NCI-H2081 (cell line): ENCODE results near the gene KREMEN1.
A peak's percentile ranks its signal among the peaks of the same experiment; 100 is the strongest.

ENCODE experiments used
- DNase-seq, 2 experiments: peaks; one replicate each; lab custom pipeline; 2025; lab: John Stamatoyannopoulos, UW

Gene KREMEN1

DNA sequence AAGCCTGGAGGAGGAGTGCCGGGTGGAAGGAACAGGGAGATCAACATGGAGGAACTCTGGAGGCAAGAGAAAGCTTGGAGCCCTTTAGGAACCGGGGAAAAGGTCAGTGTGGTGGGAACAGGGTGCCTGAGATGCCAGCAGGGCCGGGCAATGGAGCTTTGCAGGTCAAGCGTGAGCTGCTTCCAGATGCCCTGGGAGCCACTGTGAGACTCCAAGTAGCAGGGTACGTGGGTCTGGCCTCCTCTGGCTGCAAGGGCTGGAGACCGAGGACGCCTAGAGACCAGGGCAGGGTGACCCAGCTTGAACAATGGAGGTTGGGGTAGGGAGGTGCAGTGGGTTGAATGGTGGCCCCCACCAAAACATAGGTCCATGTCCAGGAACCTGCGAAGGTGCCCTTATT is 117.2 kb downstream of the KREMEN1 start:
- no peak for DNase-seq

DNA sequence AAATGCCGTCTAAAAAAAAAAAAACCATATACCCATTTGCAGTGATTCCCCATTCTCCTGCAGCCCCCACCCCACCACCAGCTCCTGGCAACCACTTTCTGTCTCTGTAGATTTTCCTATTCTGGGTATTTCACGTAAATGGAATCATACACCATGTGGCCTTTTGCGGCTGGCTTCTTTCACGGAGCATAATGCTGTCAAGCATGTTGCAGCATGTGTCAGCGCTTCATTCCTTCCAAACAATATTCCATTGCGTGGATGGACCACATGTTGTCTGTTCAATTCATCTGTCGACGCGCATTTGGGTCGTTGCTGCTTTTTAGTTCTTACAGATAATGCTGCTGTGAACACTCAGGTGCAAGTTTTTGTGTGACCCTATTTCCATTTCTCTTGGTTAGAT is 118.1 kb downstream of the KREMEN1 start:
- DNase-seq = no peak

DNA sequence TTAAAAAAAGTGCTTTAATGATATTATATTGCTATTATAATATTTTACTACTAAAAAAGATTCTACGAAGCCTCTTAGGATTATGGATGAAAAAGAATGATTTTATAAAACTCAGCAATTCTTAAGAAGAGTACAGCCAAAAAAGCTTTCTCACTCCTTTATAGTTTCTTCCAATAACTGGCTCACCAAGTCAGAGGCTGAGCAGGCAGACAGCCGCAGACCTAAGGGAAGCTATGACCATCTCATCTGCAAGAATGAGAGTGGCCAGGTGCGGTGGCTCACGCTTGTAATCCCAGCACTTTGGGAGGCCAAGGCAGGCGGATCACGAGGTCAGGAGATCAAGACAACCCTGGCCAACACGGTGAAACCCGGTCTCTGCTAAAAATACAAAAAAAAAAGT is 120.2 kb downstream of the KREMEN1 start:
- DNase-seq = no peak

DNA sequence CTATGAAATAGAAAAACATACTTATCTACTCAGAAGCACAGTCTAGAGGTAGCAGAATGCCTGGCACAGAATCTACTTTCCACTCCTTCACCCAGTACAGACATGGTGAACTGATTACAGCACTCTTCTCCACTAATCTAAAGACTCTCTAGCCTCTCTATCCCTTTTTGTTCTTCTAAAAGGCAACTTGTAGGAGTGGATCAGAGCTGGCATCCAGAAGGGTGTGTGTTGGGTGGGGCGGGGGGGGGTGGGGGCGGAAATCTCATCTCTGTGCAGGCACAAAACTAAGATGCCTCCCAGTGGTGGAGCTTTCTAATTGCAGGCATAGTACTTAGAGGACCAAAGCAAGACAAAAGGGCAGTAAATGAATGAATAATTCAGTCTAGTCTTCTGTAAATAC is 121.3 kb downstream of the KREMEN1 start:
- no peak for DNase-seq

DNA sequence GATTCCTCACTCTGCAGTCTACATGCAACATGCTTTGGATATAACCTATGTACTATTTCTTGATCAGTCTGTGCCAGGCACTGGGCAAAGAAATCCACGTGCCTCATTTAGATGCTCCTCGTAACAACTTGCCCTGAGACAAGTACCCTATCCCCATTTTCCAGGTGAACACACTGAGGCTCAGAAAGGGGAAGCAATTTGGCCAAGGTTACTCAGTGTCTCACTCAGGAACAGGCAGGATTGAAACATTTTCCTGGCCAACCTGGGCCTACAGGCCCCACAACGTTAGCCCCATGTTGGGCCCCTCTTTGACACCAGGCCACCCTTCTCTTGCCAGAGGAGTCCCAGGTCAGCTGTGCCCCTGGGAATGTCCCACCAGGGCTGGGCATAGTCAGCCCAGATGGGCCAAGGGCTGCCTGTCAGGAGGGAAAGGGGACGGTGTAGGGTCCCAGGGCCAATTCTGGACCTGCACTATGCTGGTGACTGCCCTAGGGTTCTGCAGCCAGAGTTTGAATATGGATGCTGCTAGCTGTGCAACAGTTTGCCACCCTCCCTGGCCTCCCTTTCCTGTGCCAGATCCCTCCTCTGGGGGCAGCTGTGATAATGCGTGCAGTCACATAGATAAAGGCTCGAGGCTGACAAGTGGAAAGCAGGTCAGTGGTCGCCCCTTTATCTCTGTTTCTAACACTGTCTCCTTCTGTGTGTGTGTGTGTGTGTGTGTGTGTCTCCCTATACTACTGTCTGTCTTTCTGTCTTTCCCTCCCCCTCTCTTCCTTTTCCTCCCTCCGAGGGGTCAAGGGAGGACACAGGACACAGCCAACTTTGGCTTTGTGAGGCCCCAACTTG is 122.5 kb downstream of the KREMEN1 start:
- DNase-seq = no peak

DNA sequence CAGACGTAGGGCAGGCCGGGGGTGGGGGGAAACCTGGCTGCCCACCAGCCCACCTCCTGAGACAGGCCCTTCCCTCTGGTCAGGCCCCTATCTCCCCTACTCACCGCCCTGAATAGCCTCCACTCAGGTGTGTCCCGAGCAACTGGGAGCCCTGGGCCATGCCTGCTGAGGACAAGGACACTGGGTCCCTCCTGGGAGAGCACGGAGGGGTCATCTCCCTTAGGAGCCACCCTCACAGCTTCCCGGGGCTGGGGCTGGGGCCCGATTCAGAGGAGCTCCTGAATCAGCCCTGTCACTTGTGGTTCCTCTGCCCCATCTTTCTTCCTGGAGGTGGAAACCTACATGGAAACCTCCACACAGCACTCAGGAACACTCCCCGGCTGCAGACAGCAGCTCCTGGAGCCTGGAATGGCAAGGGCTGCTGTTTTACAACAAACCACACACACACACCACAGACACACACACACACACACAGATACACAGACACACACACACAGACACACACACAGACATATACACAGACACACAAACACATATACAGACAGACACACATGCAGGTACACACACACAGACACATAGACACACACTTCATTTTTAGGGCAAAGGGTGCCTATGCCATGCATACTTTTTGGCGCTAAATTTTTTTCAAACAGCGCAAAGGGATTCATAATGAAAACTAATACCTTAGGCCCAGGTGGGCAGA is 123.3 kb downstream of the KREMEN1 start:
- DNase-seq = no peak

DNA sequence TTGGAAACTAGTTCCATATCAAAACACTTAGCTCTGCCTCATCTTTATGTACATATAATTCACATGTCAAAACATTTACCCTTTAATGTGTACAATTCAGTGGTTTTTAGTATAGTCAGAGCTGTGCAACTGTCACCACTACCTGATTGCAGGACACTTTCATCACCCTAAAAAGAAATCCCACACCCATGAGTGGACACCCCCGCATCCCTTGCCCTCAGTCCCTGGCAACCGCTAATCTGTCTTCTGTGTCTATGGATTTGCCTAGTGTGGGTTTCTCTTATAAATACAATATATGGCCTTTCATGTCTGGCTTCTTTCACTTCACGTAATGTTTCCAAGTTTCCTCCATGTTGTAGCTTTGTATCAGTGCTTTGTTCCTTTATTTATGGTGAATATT is 124.3 kb downstream of the KREMEN1 start:
- no peak for DNase-seq

DNA sequence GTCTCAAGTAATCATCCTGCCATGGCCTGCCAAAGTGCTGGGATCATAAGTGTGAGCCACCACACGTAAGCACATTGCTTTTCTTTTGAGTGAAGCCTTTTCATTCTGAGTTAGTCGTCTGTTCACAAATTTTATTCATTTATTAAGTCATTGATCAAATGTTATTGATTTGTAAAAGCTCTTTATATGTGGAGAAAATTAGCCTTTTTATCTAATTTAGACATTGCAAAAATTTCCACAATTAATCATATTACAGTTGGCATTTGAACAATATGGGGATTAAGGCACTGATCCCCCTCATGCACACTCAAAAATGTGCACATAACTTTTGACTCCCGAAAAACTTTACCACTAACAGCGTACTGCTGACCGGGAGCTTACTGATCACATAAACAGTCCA is 125.4 kb downstream of the KREMEN1 start:
- DNase-seq = no peak

DNA sequence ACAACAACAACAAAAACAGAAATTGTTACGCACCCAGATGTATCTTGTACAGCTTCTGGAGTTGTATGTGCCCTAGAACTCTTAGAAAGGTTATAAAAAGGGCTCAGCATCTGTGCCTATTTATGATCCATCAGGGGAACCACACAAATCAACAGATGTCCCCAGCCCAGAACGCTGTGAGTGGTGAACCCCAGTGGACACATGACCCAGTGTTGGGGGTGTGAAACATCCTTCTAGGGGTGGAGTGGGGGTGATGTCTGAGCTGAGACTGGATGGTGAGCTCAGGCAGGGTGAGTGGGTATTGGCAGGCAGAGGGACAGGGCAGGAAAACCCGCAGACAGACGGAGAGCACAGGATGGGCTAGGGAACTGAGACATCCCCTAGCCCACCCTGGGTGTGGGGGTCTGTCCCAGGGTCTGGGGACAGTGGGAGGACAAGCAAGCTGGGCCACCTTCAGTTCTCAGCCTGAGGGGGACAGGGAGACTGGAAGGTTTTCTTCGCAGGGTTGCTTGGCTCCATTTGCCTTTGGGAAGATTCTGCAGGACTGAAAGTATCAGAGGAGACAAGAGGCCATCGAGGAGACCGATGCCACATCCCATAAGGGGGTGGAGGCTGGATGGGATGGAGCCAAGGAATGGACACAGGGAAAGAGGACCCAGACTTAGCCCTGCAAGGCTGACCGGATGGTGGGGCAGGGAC is 127.0 kb downstream of the KREMEN1 start:
- no peak for DNase-seq

DNA sequence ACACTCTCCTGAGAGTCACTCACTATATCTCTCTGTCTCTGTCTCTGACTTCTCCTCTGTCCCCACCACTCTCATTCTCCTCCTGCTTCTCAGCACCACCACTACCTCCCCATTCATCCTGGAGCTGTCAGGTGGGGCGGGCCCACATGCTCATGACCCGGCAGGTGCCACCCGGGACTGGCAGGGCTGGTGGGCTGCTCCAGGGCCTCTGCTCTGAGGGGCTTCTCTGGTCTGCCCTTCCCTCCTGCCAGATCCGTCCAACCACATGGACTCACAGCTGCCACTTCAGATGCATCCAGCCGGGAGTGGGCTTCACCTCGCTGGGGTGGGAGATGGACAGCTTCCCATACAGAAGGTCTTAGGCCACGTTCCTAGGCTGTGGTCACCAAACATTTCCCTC is 128.1 kb downstream of the KREMEN1 start:
- no peak for DNase-seq

DNA sequence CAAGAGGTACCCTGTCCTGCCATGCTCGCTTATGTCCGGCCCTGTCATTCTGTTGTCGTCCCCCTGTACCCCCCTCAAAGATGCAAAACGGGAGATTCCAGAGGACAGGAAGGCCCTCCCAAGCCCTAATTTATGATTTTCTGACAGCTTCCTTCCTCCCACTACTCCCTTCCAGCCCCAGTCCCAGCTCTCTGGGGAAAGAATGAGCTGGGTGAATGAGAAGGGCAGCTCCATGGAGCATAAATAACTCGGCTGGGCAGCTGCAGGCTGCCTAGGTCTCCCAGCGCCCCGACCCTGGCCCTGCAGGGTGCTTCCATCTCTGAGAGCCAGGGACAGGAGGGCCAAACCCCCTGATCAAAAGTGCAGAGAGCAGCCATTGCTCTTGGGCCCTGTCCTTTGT is 128.9 kb downstream of the KREMEN1 start:
- no peak for DNase-seq

DNA sequence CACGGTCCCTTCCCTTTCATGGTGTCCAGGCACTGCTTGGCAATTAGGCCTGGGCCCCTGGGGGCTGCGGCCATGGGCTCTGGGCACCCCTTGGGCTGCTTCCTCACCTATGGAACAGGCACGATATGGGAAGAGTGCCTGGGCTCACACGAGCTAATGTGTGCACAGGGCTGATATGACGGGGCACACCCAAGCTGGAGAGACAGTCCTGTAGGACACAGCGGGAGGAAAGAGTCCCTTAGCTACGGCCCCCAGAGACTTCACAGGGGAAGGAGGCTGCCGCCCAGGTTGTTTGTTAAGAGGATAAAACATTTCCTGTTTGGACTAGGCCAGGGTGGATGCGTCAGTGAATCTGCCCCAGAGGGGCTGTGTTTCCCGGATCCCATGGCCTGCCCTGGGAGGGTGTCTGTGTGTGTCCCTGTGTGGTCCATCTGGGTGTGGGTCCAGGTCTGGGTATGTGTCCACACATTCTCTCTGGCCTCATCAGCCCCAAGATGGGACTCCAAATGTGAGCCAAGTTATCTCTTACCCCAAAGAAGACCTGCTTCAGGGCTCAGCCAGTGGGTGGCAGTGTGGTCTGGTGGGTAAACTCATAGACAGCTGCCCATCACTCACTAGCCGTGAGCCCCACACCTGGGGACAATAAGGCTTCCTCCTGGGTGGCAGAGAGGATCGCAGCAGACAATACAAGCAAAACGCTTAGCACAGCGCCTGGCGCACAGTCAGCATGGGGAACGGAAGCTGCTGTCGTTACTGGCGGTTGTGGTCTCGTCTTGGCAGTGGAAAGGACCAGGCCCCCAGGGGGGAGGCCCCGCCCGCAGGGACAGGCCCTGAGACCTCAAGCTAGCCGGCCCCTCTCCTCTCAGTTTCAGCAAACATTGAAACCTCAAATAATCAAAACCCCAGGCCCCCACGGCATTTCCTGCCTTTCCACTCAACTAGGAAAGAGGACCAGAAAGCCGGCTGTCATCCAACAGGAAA is 129.7 kb downstream of the KREMEN1 start:
- peak in 1 of 2 experiments; percentile 52 for DNase-seq

DNA sequence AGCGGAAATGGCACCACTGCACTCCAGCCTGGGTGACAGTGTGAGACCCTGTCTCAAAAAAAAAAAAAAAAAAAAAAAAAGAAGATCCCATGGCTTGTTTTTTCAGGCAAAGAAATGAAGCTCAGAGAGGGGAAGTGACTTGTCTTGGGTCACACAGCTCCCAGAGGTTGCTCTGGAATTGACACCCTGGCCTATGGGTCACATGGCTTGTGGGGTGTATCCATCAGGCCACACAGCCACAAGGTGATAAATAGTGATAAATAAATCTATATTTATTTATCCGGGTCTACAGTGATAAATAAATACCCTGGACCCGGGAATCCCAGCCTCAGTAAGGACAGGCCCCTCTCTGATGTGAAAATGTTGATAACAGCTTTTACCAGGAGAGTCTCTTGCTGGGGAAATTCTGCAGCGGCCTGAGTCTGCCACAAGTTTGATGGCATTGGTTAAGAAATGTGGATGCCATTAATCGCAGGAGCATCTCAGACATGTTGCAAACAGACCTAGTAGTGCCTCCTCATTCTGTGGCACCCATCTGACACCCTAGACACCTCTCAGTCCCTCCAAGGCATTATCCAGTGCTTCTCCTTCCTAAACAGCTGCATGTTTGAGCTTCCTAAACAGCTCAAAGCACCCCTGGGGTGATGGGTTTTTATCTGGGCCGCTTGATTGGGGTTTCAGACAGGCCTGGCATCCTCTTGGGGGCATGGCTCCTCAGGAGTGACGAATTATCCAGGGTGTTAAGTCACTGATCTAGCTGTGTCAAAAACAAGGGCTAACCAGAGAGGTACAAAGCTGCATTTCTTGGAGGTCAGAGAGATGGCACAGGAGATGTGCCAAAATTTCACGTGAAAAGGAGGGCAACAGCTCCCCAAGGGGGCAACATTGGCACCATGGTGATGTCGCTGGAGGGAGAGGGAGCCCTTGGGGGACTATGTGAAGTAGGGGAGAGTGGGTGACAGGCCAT is 130.9 kb downstream of the KREMEN1 start:
- DNase-seq = no peak

DNA sequence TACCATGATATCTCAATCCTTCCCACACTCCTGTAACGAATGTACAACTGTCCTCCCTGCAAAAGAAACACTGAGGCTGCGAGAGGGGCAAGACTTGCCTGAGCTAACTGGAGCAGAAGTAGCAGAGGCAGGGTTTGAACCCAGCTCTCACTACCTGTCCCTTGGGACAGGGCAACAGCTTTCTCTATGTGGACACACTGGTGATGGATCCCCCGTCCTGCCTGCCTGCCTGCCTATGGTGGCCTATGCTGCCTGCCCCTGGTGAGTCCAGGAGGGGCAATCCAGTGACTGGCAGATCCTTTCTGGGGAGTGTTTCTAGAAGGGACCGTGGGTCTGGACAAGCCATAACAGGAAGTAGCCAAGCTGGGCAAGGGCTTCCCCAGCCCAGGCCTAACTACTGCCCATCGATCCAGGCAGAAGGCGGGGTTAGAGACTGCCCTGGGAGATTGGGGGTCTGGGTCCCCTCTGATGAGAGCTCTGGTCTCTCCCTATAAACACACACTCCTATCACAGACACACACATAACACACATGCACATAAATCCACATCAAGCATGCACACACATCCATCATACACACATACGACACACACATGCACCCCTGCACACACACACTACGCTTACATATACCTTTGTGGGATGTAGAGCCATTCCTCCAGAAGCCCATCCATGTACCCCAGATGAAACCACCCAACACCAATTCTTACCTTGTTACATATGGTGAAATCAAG is 131.8 kb downstream of the KREMEN1 start:
- DNase-seq = no peak

DNA sequence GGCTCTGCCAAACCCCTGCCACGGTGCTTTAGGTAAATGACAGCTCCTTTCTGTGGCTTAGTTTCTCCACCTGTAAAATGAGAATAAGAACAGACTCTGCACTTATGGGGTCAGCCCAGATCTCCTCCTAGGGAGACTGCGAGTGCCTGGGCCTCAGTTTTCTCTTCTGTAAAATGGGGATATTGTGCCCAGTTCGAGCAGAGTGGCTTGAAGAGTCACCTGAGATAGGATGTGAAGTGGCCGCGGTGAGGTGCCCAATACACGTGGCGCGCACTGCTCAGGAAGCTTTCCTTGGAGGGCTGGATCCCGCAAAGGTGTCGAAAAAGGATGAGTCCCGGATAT is 132.4 kb downstream of the KREMEN1 start:
- no peak for DNase-seq

DNA sequence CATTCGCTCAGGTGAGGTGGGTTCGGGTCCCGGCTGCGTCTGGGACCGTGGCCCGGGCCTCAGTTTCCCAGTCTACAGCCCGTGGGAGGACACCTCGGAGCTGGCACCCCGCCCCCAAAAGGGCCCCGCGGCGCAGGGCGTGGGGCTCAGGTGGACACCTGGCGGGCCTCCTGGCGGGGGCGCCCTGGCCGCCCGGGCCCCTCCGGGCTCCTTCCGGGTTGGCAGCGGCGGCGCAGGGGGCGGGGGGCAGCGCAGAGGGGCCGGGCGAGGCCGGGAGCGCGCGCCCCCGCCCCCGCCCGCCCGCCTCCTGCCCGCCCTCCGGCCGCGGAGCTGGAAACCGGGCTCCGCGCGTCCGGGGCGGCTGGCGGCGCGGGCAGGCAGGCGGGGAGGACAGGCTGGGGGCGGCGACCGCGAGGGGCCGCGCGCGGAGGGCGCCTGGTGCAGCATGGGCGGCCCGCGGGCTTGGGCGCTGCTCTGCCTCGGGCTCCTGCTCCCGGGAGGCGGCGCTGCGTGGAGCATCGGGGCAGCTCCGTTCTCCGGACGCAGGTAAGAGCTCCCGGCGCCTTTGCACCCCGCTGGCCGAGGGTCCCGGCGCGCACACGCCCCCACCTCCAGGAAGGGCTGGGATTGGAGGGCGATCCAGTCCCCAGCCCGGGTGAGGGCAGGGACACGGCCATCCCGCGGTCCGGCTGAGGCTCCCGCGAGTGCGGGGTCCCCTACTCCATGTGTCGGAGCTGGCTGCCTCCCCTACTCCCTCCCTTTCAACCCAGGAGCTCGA is 132.9 kb downstream of the KREMEN1 start, which contains the start of gene EMID1:
Gene EMID1 (plus strand): TSS at position 303 of the 778 bp plus-strand sequence. CDS start 143 bp downstream, at position 446.
- peak in 1 of 2 experiments; percentile 39 for DNase-seq

DNA sequence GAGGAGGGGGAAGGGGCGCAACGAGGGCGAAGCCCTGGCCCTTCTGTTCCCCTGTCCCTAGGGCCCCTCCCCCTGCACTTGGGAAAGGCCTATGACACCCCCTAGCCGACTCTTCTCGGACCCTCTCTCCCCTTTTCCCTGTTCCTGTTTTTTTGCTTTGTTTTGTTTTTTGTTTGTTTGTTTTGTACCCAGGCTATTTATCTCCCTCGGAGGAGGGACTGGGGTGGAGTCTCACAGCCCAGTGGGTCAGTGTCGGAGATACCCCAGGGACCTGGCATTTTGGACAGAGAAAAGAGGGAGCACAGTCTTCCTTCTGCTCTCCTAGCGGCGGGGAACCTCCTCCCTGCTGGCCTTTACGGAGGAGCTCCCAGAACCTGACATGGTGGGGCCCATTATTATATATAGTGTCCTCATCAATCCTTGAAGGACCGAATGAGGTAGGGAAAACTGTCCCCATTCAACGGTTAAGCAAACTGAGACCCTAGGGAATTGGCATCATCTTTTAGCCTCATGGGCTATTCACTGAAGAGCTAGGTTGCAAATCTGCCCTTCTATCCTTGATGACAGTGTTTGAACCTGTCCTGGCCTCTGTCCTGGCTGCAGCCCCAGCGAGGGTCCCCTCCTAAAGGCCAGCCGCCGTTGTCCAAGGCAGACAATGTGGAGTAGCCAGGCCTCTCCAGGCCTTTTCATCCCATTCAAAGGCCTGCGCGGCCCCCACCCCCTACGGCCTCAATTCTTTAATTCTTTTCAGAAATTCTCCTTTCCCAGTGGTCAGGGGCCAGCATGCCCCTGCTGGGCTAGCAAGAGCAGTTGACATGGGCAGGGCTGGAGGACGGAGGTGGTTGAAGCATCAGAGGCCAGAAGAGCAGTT is 133.8 kb downstream of the KREMEN1 start:
- DNase-seq = no peak

DNA sequence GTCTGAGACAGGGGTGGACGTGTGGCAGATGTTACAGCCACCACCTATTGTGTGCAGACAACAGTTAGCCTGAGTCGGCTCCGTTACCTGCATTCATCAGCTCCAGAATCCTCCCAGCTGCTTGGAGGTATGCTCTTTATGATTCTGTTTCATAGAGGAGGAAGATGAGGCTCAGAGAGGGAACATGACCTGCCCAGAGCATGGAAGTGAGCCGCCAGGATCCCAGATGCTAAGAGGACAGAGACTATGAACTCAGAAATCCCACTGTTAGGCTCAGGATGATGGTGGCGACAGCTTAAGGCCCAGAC is 134.4 kb downstream of the KREMEN1 start:
- DNase-seq = no peak
